ENCODE results near the gene MOV10.

DNA sequence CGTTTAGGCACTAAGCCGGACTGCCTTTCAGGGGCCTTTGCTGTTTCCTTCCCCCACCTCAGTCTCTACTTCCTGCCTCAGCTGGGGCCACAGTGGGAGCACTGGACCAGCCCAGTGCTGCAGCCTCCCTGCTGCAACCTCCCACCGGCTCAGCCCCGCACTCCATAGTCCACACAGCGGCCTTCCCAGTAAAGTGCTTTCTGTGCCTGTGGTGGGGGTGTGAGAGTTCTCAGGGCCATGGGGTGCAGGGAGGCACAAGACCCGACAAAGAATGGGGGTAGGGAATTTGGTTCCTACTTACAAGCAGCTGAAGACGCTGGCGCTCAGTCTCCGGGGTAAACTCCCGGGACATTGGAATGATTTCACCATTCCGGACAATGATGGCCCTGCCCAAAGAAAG is 37.2 kb downstream of the MOV10 start:
- TF ChIP-seq POLR2AphosphoS5 (IDR thresholded peaks at IDR 0.05; ENCODE audit: low read depth, low read length), result no peak
- no peak for TF ChIP-seq EZH2 (IDR thresholded peaks at IDR 0.05; ENCODE audit: low read depth, low read length, severe bottlenecking)
- no peak for TF ChIP-seq CHD2 (IDR thresholded peaks at IDR 0.05; ENCODE audit: low read length)
- TF ChIP-seq POLR2A (IDR thresholded peaks at IDR 0.05; ENCODE audit: control extremely low read depth in 1 of 2, low read depth in 2 of 2, low read length in 2 of 2), result no peak
- no peak for TF ChIP-seq BACH1 (IDR thresholded peaks at IDR 0.05; ENCODE audit: low read length)
- TF ChIP-seq MAFK (IDR thresholded peaks at IDR 0.05; ENCODE audit: low read depth, low read length), result no peak
- TF ChIP-seq, protein P1, sequence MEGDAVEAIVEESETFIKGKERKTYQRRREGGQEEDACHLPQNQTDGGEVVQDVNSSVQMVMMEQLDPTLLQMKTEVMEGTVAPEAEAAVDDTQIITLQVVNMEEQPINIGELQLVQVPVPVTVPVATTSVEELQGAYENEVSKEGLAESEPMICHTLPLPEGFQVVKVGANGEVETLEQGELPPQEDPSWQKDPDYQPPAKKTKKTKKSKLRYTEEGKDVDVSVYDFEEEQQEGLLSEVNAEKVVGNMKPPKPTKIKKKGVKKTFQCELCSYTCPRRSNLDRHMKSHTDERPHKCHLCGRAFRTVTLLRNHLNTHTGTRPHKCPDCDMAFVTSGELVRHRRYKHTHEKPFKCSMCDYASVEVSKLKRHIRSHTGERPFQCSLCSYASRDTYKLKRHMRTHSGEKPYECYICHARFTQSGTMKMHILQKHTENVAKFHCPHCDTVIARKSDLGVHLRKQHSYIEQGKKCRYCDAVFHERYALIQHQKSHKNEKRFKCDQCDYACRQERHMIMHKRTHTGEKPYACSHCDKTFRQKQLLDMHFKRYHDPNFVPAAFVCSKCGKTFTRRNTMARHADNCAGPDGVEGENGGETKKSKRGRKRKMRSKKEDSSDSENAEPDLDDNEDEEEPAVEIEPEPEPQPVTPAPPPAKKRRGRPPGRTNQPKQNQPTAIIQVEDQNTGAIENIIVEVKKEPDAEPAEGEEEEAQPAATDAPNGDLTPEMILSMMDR (IDR thresholded peaks at IDR 0.05; ENCODE audit: control extremely low read depth in 1 of 3, insufficient read depth in 1 of 3, low read depth in 1 of 3, low read length in 3 of 3), result no peak
